IMR-90 (cell line): ENCODE measurements around the gene SPINK4.

Experiments used
- CTCF ChIP-seq: conservative IDR thresholded peaks from 2 replicates; pipeline ENCODE4 v1.5.1; 2012; ENCODE audit warnings: mild to moderate bottlenecking, low read depth, low read length, improper control_type of control experiment
- POLR2A ChIP-seq: IDR thresholded peaks from 2 replicates; pipeline ENCODE4 v1.6.1; 2012; ENCODE audit warnings: mild to moderate bottlenecking, low read depth, low read length
- RAD21 ChIP-seq: IDR thresholded peaks from 2 replicates; pipeline ENCODE4 v1.6.1; 2012; ENCODE audit warnings: low read length, improper control_type of control experiment
- RCOR1 ChIP-seq: IDR thresholded peaks from 2 replicates; pipeline ENCODE4 v1.6.1; 2012; ENCODE audit warnings: mild to moderate bottlenecking, low read length, improper control_type of control experiment; ENCODE audit not compliant: insufficient replicate concordance

GRCh38 chr9:33285502-33285901, 45.5 kb downstream of the SPINK4 start:
- TF ChIP-seq POLR2A (no peak), RAD21 (no peak), RCOR1 (no peak), CTCF (no peak)
